Stimulated activated CD4-positive, alpha-beta T cell treated with anti-CD3 and anti-CD28 coated beads, Interleukin-4, amount 100 ng/mL, for 24 hours (primary cell): ENCODE results near the gene NLRP6.

ENCODE experiments used
- DNase-seq: peaks from one replicate; pipeline ENCODE4 v3.0.0-alpha.2; 2020

NLRP6 gene

GRCh38 chr11:256952-257737 is 21.1 kb upstream of the NLRP6 start:
- DNase-seq: no peak

DNA sequence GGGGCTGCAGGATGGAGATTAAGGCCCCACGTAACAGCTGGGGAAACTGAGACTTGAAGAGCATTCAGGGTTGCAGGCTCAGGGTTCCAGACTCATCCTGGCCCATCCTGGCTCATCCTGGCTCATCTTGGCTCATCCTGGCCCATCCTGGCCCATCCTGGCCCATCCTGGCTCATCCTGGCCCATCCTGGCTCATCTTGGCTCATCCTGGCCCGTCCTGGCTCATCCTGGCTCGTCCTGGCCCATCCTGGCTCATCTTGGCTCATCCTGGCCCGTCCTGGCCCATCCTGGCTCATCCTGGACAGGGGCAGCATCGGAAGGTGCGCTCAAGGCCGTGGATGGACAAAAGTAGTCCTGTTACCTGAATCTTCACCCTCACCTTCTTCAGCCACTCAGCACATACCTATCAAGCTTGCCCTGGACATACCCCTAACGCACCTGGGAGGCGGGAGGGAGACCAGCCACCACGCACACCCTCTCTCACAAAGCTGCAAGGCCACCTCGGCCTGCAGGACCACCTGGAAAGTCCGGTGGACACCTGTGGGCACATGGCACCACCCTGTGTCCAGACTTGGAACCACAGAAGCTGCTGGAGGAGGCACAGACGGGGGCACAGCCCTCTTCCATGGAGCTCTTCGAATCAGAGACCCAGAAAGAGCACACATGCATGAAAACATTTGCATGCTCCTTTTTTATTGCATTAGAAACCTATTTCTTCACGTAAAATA is 20.3 kb upstream of the NLRP6 start:
- DNase-seq: no peak

DNA sequence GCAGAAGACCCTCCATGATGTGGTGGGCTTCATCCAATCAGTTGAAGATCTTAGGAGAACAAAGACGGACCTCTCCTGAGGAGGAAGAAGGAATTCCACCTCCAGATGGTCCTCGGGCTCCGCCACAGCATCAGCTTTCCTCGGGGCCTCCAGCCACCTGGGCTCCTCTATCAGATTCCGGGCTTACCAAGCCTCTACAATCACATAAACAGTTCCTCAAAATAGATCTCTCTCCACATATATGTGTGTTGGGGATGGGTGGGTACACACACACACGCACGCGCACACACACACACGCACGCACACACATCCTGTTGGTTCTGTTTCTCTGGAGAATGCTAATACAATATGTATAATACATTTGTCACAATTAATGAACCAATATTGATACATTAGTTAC is 18.8 kb upstream of the NLRP6 start:
- DNase-seq: no peak

- DNase-seq: no peak
Measured at GRCh38 chr11:261624-262023, 16.6 kb upstream of the NLRP6 start.

DNA sequence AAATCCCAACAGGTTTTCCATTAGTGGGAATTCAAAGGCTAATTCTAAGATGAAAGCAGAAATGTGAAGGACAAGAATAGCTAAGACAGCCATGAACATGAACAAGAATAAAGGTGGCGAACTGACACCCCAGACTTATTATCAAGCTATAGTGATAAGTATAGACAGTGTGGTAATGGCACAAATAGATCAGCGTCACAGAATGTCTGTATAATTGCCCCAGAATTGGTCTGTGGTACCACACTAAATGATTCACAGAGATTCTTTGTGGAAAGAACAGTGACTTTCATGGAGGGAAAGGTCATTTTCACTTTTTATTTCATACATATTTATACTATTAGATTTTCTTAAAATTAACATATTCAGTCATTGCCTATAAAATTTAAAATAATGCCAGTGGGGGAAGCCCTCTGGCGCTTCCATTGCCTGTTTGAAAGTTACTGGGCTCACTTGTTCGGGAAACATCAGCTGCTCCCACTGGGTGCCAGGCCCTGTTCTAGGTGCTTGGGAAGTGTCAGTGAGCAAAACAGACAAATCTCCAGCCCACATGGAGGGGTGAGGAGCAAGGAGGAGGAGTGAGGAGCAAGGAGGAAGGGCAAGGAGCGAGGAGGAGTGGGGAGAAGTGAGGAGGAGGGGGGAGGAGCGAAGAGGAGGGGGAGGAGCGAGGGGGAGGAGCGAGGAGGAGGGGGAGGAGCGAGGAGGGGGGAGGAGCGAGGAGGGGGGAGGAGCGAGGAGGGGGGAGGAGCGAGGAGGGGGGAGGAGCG is 11.3 kb upstream of the NLRP6 start:
- DNase-seq: peak; percentile 40

DNA sequence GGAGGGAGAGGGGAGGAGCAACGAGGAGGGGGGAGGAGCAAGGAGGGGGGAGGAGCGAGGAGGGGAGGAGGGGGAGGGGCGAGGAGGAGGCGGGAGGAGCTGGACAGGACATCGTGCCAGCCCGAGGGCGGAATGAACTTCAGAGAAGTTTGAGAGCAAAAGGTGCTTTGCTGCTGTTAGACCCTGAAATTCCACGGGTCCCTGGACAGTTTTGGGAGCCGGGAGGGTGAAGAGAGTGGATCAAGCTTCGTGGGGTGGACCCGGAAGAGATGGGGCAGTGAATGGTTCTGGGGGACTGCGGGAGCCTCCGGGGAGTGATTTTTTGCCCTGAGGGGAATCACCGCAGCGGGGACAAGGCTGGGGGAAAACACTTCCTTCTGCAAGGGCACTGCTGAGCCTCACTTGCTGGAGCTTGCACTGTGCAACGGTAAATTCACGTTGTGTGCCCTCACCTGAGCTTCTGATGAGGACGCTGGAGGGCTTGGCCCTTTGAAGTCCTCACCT is 10.7 kb upstream of the NLRP6 start:
- peak; percentile 58 for DNase-seq

DNA sequence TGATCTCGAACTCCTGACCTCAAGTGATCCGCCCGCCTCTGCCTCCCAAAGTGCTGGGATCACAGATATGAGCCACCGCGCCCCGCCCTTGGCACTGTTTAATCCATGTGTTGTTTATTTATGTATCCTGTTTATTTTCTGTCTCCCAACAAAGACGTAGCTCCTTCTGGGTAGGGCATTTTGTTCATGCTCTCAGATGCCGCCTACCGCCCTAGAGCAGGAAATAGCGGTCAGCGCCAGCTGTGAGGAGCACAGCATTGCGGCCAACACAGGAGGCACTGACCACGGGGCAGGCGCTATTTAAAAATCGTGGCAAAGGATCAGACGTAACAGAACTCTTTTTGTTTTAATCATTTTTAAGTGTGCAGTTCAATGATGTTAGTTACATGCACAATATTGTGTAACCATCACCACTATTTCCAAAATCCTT is 9.5 kb upstream of the NLRP6 start:
- DNase-seq: peak; percentile 37

GRCh38 chr11:269146-269890 is 8.9 kb upstream of the NLRP6 start:
- DNase-seq: peak; percentile 66

DNA sequence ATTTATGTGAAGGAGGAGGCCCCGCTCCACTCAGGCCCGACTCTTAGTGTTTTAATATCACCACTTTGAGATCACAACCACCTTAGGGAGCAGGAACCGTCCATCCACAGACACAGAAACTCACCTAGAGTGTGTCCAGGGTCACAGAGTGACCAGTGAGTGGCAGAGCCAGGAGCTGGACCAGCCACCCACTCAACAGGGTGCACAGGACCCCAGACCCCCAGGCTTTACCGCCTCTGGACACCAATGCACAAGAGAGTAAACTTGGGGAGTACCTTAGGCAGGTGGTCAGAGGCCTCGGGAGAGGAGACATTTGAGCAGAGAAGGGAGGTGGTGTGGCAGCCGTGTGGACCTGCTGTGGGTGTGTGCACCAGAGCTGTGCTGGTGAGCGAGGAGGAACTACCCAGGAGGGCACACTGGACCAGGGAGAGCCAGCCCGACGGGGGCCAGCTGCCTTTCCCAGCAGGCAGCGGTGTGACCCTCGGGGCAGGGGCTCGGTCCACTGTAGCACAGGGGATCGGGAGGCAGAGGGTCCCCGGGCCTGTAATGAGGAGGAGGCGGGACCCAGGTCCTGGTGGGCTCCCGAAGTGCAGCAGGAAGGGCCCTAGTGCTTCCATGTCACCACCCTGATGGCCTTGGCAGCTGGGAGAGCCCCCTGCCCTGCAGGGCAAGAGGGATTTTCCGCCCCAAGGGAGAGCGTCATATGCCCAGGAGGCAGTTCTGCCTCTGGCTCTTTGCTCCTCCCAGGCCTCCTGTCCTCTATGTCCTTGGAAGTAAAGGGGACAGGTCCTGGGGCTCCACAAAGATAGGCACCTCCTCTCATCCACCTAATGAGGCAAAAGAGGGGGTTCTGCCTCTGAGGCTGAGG is 7.5 kb upstream of the NLRP6 start:
- no peak for DNase-seq

GRCh38 chr11:271319-271715 is 6.9 kb upstream of the NLRP6 start:
- DNase-seq: no peak

GRCh38 chr11:272195-272930 is 5.8 kb upstream of the NLRP6 start:
- DNase-seq: no peak

DNA sequence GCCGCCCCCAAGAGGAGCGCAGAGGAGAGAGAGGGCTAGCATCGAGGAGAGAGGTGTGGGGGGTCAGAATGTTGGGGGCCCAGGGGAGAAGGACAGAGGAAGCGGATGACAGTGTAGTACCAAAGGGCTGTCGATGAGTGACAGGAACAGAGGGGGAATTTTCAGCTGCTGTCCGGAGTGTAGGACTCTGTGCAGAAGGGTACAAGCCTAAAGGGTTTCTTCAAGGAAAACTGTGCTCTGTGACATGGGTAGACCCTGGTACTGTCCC is 5.3 kb upstream of the NLRP6 start:
- DNase-seq: no peak

GRCh38 chr11:276219-276618 is 2.0 kb upstream of the NLRP6 start:
- no peak for DNase-seq

- no peak for DNase-seq
Measured at GRCh38 chr11:279040-279965, 1.1 kb downstream of the NLRP6 start.

- DNase-seq: peak; percentile 44
Measured at GRCh38 chr11:279966-280705, 1.9 kb downstream of the NLRP6 start.

GRCh38 chr11:280706-281485 is 2.7 kb downstream of the NLRP6 start:
- no peak for DNase-seq

- DNase-seq: no peak
Measured at GRCh38 chr11:281486-282161, 3.4 kb downstream of the NLRP6 start.

- no peak for DNase-seq
Measured at GRCh38 chr11:282171-282570, 4.0 kb downstream of the NLRP6 start.
